Suprapubic skin (tissue), 3 donors: ENCODE measurements around the gene CHRD.

Experiments
- POLR2A ChIP-seq, 2 donors: fragments of 450-650 bp; IDR thresholded peaks; one replicate each; pipeline ENCODE4 v1.6.1; 2017; ENCODE audit warnings: antibody characterized with exemption in 2 of 2, mild to moderate bottlenecking in 2 of 2, moderate library complexity in 2 of 2
- TF ChIP-seq, protein P1 (sequence below), 2 donors: fragments of 200-600 bp in 1 of 2; fragments of 450-650 bp in 1 of 2; sonication (generic) in 1 of 2; IDR thresholded peaks; one replicate each; pipeline ENCODE4 v1.5.1; 2016 to 2019; ENCODE audit warnings: antibody characterized with exemption in 2 of 2, mild to moderate bottlenecking in 1 of 2, moderate library complexity in 1 of 2

GRCh38 chr3:184388164-184388935 is 8.5 kb downstream of the CHRD start:
- no peak for TF ChIP-seq POLR2A (IDR thresholded peaks at IDR 0.05)
- TF ChIP-seq, protein P1, sequence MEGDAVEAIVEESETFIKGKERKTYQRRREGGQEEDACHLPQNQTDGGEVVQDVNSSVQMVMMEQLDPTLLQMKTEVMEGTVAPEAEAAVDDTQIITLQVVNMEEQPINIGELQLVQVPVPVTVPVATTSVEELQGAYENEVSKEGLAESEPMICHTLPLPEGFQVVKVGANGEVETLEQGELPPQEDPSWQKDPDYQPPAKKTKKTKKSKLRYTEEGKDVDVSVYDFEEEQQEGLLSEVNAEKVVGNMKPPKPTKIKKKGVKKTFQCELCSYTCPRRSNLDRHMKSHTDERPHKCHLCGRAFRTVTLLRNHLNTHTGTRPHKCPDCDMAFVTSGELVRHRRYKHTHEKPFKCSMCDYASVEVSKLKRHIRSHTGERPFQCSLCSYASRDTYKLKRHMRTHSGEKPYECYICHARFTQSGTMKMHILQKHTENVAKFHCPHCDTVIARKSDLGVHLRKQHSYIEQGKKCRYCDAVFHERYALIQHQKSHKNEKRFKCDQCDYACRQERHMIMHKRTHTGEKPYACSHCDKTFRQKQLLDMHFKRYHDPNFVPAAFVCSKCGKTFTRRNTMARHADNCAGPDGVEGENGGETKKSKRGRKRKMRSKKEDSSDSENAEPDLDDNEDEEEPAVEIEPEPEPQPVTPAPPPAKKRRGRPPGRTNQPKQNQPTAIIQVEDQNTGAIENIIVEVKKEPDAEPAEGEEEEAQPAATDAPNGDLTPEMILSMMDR (IDR thresholded peaks at IDR 0.05), result no peak
